Thymus (tissue), 11 donors: Measurements from ENCODE around the gene SNCA. TPM values are rescaled to one million over a fixed set of nuclear protein-coding genes. Genes with fewer than 3 reads are reported as not detected.
A peak's percentile ranks its signal among the peaks of the same experiment; 100 is the strongest.

Experiments
- DNase-seq, 9 donors: peaks; one replicate each; pipeline ENCODE4 v3.0.0-alpha.2; 2013; ENCODE audit warnings: low spot score in 9 of 9, low read depth in 6 of 9, missing footprints in 1 of 9
- H3K27ac ChIP-seq, 2 donors: one replicate each; pipeline ENCODE4 v1.5.1; 2013; ENCODE audit warnings: control low read depth in 1 of 2, low read depth in 1 of 2, low read length in 1 of 2, mild to moderate bottlenecking in 1 of 2, moderate library complexity in 1 of 2
- H3K27me3 ChIP-seq, 2 donors: one replicate each; pipeline ENCODE4 v1.5.1; 2013; ENCODE audit warnings: low read length in 1 of 2; ENCODE audit not compliant: control insufficient read depth in 2 of 2, insufficient read depth in 1 of 2
- H3K36me3 ChIP-seq, 2 donors: one replicate each; pipeline ENCODE4 v1.5.1; 2013; ENCODE audit warnings: low read length in 1 of 2, mild to moderate bottlenecking in 1 of 2, moderate library complexity in 1 of 2; ENCODE audit not compliant: control insufficient read depth in 2 of 2, insufficient read depth in 2 of 2
- H3K4me1 ChIP-seq, 2 donors: one replicate each; pipeline ENCODE4 v1.5.1; 2013; ENCODE audit warnings: low read length in 2 of 2; ENCODE audit not compliant: control insufficient read depth in 2 of 2, insufficient read depth in 2 of 2
- H3K4me3 ChIP-seq, 2 donors: one replicate each; pipeline ENCODE4 v1.5.1; 2013; ENCODE audit warnings: low read length in 2 of 2, control low read depth in 1 of 2, mild to moderate bottlenecking in 1 of 2
- H3K9me3 ChIP-seq, 2 donors: one replicate each; pipeline ENCODE4 v1.5.1; 2013; ENCODE audit warnings: low read length in 1 of 2, mild to moderate bottlenecking in 1 of 2; ENCODE audit not compliant: control insufficient read depth in 2 of 2, insufficient read depth in 1 of 2
- WGBS: extraction: QIAGEN DNeasy Blood & Tissue Kit; methylation state at CpG from one replicate; pipeline ENCODE4 v1.1.7; 2013; 5-methylcytosine and 5-hydroxymethylcytosine counted together
- polyA plus RNA-seq: library from polyadenylated mRNA; stranded (reverse); fragments of 200-250 nt; gene quantifications from one replicate; pipeline ENCODE4 v1.2.3, GENCODE V29; 2013
- total RNA-seq: library from RNA; stranded (reverse); fragments of 120-200 nt; gene quantifications from one replicate; pipeline ENCODE4 v1.2.4, GENCODE V29; 2013
- donor health status: healthy.

SNCA gene
- total and polyA plus RNA-seq, 2 donors = 7.9 to 14.1 TPM

- no peak overlapping the region for H3K4me3 ChIP-seq
- no peak for DNase-seq
- H3K27ac ChIP-seq = no peak overlapping the region
- peaks cover 8 to 28% of the 10 kb centered on the region in 2 donors for H3K27me3 ChIP-seq
- H3K36me3 ChIP-seq = no peaks in the 10 kb centered on the region
- no peaks in the 10 kb centered on the region for H3K9me3 ChIP-seq
- 93% methylated on average over 1 of the region's 1 CpG for WGBS
- peaks cover 11 to 19% of the 10 kb centered on the region in 2 donors for H3K4me1 ChIP-seq
Observed at GRCh38 chr4:89834486-89835209, 2.3 kb downstream of the SNCA start.

DNA sequence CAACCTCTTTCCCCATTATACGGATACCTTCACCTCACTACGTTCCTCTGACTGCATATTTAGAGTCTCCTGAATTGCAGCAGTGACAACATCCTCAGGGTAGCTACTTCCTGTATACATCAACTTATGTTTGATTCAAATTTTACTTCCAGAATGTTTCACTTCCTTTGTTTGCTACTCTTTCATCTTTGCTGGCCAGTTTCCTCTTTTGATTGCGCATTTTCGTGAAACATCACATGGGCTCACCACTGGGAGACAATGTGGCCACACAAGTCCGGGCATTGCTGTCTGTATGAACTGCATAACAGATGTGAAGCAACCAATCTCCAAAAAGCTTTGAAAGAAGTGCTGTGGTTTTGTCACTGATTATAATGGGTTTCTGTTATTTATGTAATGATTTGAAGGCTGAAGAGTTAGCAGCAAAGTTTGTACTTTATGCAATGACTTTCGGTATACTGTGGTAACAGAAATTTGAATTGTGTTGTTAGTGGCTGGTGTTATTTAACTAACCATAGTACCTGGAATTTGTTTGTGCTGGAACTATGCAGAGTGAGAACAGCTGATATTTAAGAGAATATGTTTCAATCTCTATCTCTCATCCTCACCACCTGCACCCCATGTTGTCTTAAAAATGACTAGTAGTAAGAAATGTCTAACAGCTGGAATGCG is 7.4 kb downstream of the SNCA start:
- no peak overlapping the region for H3K4me3 ChIP-seq
- peaks cover 0 to 4% of the 10 kb centered on the region in 2 donors for H3K4me1 ChIP-seq
- H3K36me3 ChIP-seq = no peaks in the 10 kb centered on the region
- DNase-seq = peak in 7 of 9 donors; percentile 17 to 70 (median 43)
- H3K27ac ChIP-seq = peak overlapping the region in 1 of 2 donors; percentile 78
- H3K27me3 ChIP-seq = no peaks in the 10 kb centered on the region
- H3K9me3 ChIP-seq = no peaks in the 10 kb centered on the region
- 25% methylated on average over 7 of the region's 7 CpGs for WGBS

GRCh38 chr4:89823416-89823815 is 13.5 kb downstream of the SNCA start:
- H3K9me3 ChIP-seq = no peaks in the 10 kb centered on the region

DNA sequence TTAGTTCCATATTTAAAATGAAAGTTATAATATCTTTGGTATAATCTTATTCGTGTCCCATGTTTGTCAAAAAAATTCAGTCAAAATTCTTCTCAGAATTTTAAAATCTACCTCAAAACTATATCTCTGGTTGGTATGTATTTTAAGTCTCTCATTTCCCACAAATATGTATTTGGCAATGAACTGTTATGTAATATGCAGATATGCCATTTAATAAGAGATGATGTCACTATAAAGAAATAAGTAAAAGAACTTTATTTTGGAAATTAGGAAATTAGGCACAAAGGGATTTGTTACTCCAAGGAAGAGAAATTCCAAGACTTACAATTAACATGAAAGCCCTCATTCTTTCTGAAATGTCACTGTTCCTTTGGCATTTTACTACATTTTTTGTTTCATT is 15.3 kb downstream of the SNCA start:
- Histone ChIP-seq H3K27me3 (no peaks in the 10 kb centered on the region), H3K9me3 (no peaks in the 10 kb centered on the region), H3K4me3 (no peak overlapping the region), H3K4me1 (no peaks in the 10 kb centered on the region), H3K27ac (no peak overlapping the region), H3K36me3 (no peaks in the 10 kb centered on the region)
- WGBS = 97% methylated on average over 1 of the region's 1 CpG
- DNase-seq = no peak

More at GRCh38 chr4:89823416-89823815, 13.5 kb downstream of the SNCA start:
- no peaks in the 10 kb centered on the region for H3K36me3 ChIP-seq
- DNase-seq = no peak
- no peak overlapping the region for H3K4me3 ChIP-seq
- H3K27ac ChIP-seq = no peak overlapping the region
- H3K4me1 ChIP-seq = no peaks in the 10 kb centered on the region
- no peaks in the 10 kb centered on the region for H3K27me3 ChIP-seq

- DNase-seq = no peak
- Histone ChIP-seq H3K27me3 (no peaks in the 10 kb centered on the region), H3K4me1 (no peaks in the 10 kb centered on the region), H3K9me3 (no peaks in the 10 kb centered on the region), H3K4me3 (no peak overlapping the region), H3K36me3 (no peaks in the 10 kb centered on the region), H3K27ac (no peak overlapping the region)
- WGBS = 98% methylated on average over 3 of the region's 3 CpGs
Observed at GRCh38 chr4:89820010-89820409, 17.0 kb downstream of the SNCA start.

- DNase-seq = no peak
- H3K4me3 ChIP-seq = no peak overlapping the region
- no peaks in the 10 kb centered on the region for H3K27me3 ChIP-seq
- no peak overlapping the region for H3K27ac ChIP-seq
- 97% methylated on average over 3 of the region's 3 CpGs for WGBS
- no peaks in the 10 kb centered on the region for H3K4me1 ChIP-seq
- no peaks in the 10 kb centered on the region for H3K36me3 ChIP-seq
- no peaks in the 10 kb centered on the region for H3K9me3 ChIP-seq
Observed at GRCh38 chr4:89814362-89814761, 22.6 kb downstream of the SNCA start.

- no peak for DNase-seq
- Histone ChIP-seq H3K27me3 (no peaks in the 10 kb centered on the region), H3K4me3 (no peak overlapping the region), H3K4me1 (no peaks in the 10 kb centered on the region), H3K36me3 (no peaks in the 10 kb centered on the region), H3K9me3 (no peaks in the 10 kb centered on the region), H3K27ac (no peak overlapping the region)
- WGBS = 95% methylated on average over 2 of the region's 2 CpGs
Observed at GRCh38 chr4:89813197-89813596, 23.8 kb downstream of the SNCA start.

DNA sequence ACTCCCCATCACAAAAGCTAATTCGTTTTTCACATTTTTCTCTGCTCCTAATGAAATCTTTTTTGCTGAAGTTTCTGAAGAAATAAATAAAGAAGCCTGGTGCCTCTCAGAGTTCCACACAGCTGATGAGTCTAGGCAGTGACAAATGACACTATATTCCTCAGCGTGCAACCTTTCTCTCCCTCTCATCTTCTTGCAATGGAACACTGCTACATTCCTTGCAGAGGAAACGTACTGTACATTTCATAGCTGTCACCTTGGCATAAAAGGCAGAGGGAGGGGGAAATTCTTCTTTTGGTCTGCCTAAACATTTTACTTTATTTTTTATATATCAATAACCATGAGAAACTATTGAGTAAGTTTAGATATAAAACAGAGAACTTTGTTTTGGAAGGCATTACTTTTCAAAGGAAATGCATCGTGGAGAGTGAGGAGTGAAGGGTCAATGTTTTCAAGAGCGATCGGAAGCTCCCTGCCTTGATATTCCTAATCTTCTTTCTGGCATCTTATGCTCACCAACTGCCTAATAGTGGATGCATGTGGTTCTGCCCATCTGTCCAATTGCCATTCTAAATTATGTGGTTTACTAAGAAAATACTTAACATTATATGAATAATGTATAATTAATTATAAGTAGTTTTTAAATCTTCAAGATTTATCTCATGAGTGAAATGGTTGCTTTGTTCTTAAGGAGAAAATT is 29.4 kb downstream of the SNCA start:
- Histone ChIP-seq H3K36me3 (no peaks in the 10 kb centered on the region), H3K27ac (no peak overlapping the region), H3K9me3 (no peaks in the 10 kb centered on the region), H3K4me1 (no peaks in the 10 kb centered on the region), H3K4me3 (no peak overlapping the region), H3K27me3 (no peaks in the 10 kb centered on the region)
- DNase-seq = no peak
- 92% methylated on average over 6 of the region's 6 CpGs for WGBS

- 97% methylated on average over 2 of the region's 2 CpGs for WGBS
- Histone ChIP-seq H3K27ac (no peak overlapping the region), H3K27me3 (no peaks in the 10 kb centered on the region), H3K4me1 (no peaks in the 10 kb centered on the region), H3K9me3 (no peaks in the 10 kb centered on the region), H3K4me3 (no peak overlapping the region), H3K36me3 (no peaks in the 10 kb centered on the region)
- no peak for DNase-seq
Observed at GRCh38 chr4:89805297-89805696, 31.7 kb downstream of the SNCA start.
